Measurements from ENCODE around the gene KRTCAP2.
A peak's percentile ranks its signal among the peaks of the same experiment; 100 is the strongest.

Gene KRTCAP2

GRCh38 chr1:155186794-155187455, 13.8 kb upstream of the KRTCAP2 start:
- Histone ChIP-seq H2AK5ac (ENCODE audit: low read length) (no peak overlapping the region), H3K79me1 (ENCODE audit: low read length) (no peaks in the 10 kb centered on the region), H2AFZ (ENCODE audit: insufficient read depth, low read length, poor library complexity) (no peak overlapping the region), H3K4ac (ENCODE audit: low read depth, low read length) (no peak overlapping the region), H3K4me3 (ENCODE audit: low read depth, low read length) (no peak overlapping the region), H3K9me3 (ENCODE audit: insufficient read depth, low read depth, low read length) (no peaks in the 10 kb centered on the region), H3K27me3 (ENCODE audit: insufficient read depth, low read length) (no peaks in the 10 kb centered on the region), H3K14ac (ENCODE audit: low read length) (no peak overlapping the region), H3K4me2 (ENCODE audit: low read length) (no peak overlapping the region), H4K91ac (ENCODE audit: low read depth, low read length) (no peak overlapping the region), H2BK120ac (ENCODE audit: insufficient read depth, low read length, poor library complexity) (no peak overlapping the region), H3K36me3 (ENCODE audit: control insufficient read depth in 1 of 2, insufficient read depth in 2 of 2, low read length in 2 of 2) (no peaks in the 10 kb centered on the region), H4K12ac (ENCODE audit: low read depth, low read length) (no peak overlapping the region), H3K79me2 (ENCODE audit: control insufficient read depth, insufficient read depth, low read length, poor library complexity) (no peaks in the 10 kb centered on the region), H3K18ac (ENCODE audit: low read length) (no peak overlapping the region), H3K4me1 (ENCODE audit: control insufficient read depth in 1 of 2, insufficient read depth in 2 of 2, low read length in 2 of 2) (peaks cover 0 to 4% of the 10 kb centered on the region in 2 experiments), H3K23ac (ENCODE audit: low read length) (peak overlapping the region; percentile 75), H3K9ac (ENCODE audit: low read length) (no peak overlapping the region), H3K27ac (ENCODE audit: low read depth, low read length) (no peak overlapping the region), H2BK12ac (ENCODE audit: low read length) (no peak overlapping the region), H4K8ac (ENCODE audit: low read depth, low read length) (no peak overlapping the region), H2BK5ac (ENCODE audit: low read depth, low read length, poor library complexity) (no peak overlapping the region)
- no CpG with 5 or more reads among the region's 14 CpGs for WGBS (ENCODE audit: extremely low coverage, insufficient coverage, insufficient read length)
- DNase-seq = no peak

DNA sequence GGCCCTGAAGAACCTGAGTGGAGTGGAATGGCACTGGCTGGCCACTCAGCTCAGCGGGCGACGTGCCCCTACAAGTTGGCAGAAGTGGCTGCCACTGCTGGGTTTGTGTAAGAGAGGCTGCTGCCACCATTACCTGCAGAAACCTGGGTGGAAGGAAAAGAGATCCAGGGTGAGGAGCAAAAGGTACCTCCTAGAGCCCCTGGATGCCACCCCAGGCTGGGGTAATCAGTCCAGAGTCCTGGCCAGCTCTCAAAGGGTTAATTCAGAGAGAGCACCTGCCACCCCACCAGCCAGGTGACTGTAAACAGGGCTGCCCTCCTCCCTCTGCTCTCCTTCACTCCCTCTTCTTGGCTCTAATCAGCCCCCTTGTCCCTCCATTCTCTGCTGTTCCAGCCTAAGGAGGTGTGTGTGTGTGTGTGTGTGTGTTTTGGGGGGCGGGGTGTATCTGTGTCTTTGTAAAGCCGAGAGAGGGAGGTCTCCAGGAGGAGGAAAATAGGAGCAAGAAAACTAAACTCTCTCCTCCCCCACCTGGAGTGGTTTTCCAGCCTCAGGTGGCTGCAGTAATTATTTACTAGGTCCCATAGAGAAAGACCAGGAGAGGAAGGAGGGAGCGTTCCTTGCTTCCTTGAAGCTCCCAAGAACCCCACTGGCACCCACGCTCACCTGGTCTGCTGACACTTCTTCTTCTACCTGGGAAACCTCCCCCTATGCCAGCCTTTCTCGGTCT, 13.1 kb upstream of the KRTCAP2 start:
- Histone ChIP-seq H3K14ac (ENCODE audit: low read length) (no peak overlapping the region), H3K27ac (ENCODE audit: low read depth, low read length) (no peak overlapping the region), H3K4me1 (ENCODE audit: control insufficient read depth in 1 of 2, insufficient read depth in 2 of 2, low read length in 2 of 2) (peaks cover 0 to 4% of the 10 kb centered on the region in 2 experiments), H2BK5ac (ENCODE audit: low read depth, low read length, poor library complexity) (no peak overlapping the region), H3K9ac (ENCODE audit: low read length) (no peak overlapping the region), H3K27me3 (ENCODE audit: insufficient read depth, low read length) (no peaks in the 10 kb centered on the region), H2BK120ac (ENCODE audit: insufficient read depth, low read length, poor library complexity) (no peak overlapping the region), H4K91ac (ENCODE audit: low read depth, low read length) (no peak overlapping the region), H2BK12ac (ENCODE audit: low read length) (no peak overlapping the region), H3K18ac (ENCODE audit: low read length) (no peak overlapping the region), H4K12ac (ENCODE audit: low read depth, low read length) (no peak overlapping the region), H2AFZ (ENCODE audit: insufficient read depth, low read length, poor library complexity) (no peak overlapping the region), H3K4me2 (ENCODE audit: low read length) (no peak overlapping the region), H2AK5ac (ENCODE audit: low read length) (no peak overlapping the region), H3K23ac (ENCODE audit: low read length) (peak overlapping the region; percentile 75), H3K4ac (ENCODE audit: low read depth, low read length) (no peak overlapping the region), H3K4me3 (ENCODE audit: low read depth, low read length) (no peak overlapping the region), H3K36me3 (ENCODE audit: control insufficient read depth in 1 of 2, insufficient read depth in 2 of 2, low read length in 2 of 2) (no peaks in the 10 kb centered on the region), H3K79me2 (ENCODE audit: control insufficient read depth, insufficient read depth, low read length, poor library complexity) (no peaks in the 10 kb centered on the region), H4K8ac (ENCODE audit: low read depth, low read length) (no peak overlapping the region), H3K79me1 (ENCODE audit: low read length) (no peaks in the 10 kb centered on the region), H3K9me3 (ENCODE audit: insufficient read depth, low read depth, low read length) (no peaks in the 10 kb centered on the region)
- WGBS (ENCODE audit: extremely low coverage, insufficient coverage, insufficient read length) = no CpG with 5 or more reads among the region's 8 CpGs
- no peak for DNase-seq

- H3K4me3 ChIP-seq (ENCODE audit: low read depth, low read length) = no peak overlapping the region
- H3K27ac ChIP-seq (ENCODE audit: low read depth, low read length) = no peak overlapping the region
- no CpG with 5 or more reads among the region's 6 CpGs for WGBS (ENCODE audit: extremely low coverage, insufficient coverage, insufficient read length)
- H2AK5ac ChIP-seq (ENCODE audit: low read length) = no peak overlapping the region
- no peak overlapping the region for H3K4me2 ChIP-seq (ENCODE audit: low read length)
- no peak overlapping the region for H4K91ac ChIP-seq (ENCODE audit: low read depth, low read length)
- DNase-seq = peak in 1 of 2 donors; percentile 21
- no peak overlapping the region for H2BK12ac ChIP-seq (ENCODE audit: low read length)
- H2BK5ac ChIP-seq (ENCODE audit: low read depth, low read length, poor library complexity) = no peak overlapping the region
- H3K9ac ChIP-seq (ENCODE audit: low read length) = no peak overlapping the region
- no peak overlapping the region for H3K14ac ChIP-seq (ENCODE audit: low read length)
- H4K12ac ChIP-seq (ENCODE audit: low read depth, low read length) = no peak overlapping the region
- peaks cover 0 to 4% of the 10 kb centered on the region in 2 experiments for H3K4me1 ChIP-seq (ENCODE audit: control insufficient read depth in 1 of 2, insufficient read depth in 2 of 2, low read length in 2 of 2)
- no peak overlapping the region for H4K8ac ChIP-seq (ENCODE audit: low read depth, low read length)
- no peaks in the 10 kb centered on the region for H3K79me1 ChIP-seq (ENCODE audit: low read length)
- H3K4ac ChIP-seq (ENCODE audit: low read depth, low read length) = no peak overlapping the region
- H3K27me3 ChIP-seq (ENCODE audit: insufficient read depth, low read length) = no peaks in the 10 kb centered on the region
- no peaks in the 10 kb centered on the region for H3K9me3 ChIP-seq (ENCODE audit: insufficient read depth, low read depth, low read length)
- H3K36me3 ChIP-seq (ENCODE audit: control insufficient read depth in 1 of 2, insufficient read depth in 2 of 2, low read length in 2 of 2) = no peaks in the 10 kb centered on the region
- H3K79me2 ChIP-seq (ENCODE audit: control insufficient read depth, insufficient read depth, low read length, poor library complexity) = no peaks in the 10 kb centered on the region
- H3K23ac ChIP-seq (ENCODE audit: low read length) = no peak overlapping the region
- H2BK120ac ChIP-seq (ENCODE audit: insufficient read depth, low read length, poor library complexity) = no peak overlapping the region
- H3K18ac ChIP-seq (ENCODE audit: low read length) = no peak overlapping the region
- H2AFZ ChIP-seq (ENCODE audit: insufficient read depth, low read length, poor library complexity) = no peak overlapping the region
These were observed 12.6 kb upstream of the KRTCAP2 start for GRCh38 chr1:155185783-155186066.

- no peak overlapping the region for H2BK5ac ChIP-seq (ENCODE audit: low read depth, low read length, poor library complexity)
- no peak overlapping the region for H2BK12ac ChIP-seq (ENCODE audit: low read length)
- H4K12ac ChIP-seq (ENCODE audit: low read depth, low read length) = no peak overlapping the region
- H2AK5ac ChIP-seq (ENCODE audit: low read length) = no peak overlapping the region
- H3K18ac ChIP-seq (ENCODE audit: low read length) = no peak overlapping the region
- peaks cover 0 to 4% of the 10 kb centered on the region in 2 experiments for H3K4me1 ChIP-seq (ENCODE audit: control insufficient read depth in 1 of 2, insufficient read depth in 2 of 2, low read length in 2 of 2)
- no peak overlapping the region for H2BK120ac ChIP-seq (ENCODE audit: insufficient read depth, low read length, poor library complexity)
- no CpG with 5 or more reads among the region's 21 CpGs for WGBS (ENCODE audit: extremely low coverage, insufficient coverage, insufficient read length)
- DNase-seq = peak; percentile 92 to 93
- no peak overlapping the region for H3K14ac ChIP-seq (ENCODE audit: low read length)
- no peaks in the 10 kb centered on the region for H3K79me1 ChIP-seq (ENCODE audit: low read length)
- H3K79me2 ChIP-seq (ENCODE audit: control insufficient read depth, insufficient read depth, low read length, poor library complexity) = no peaks in the 10 kb centered on the region
- H3K9ac ChIP-seq (ENCODE audit: low read length) = no peak overlapping the region
- H3K4ac ChIP-seq (ENCODE audit: low read depth, low read length) = no peak overlapping the region
- no peak overlapping the region for H4K91ac ChIP-seq (ENCODE audit: low read depth, low read length)
- no peaks in the 10 kb centered on the region for H3K36me3 ChIP-seq (ENCODE audit: control insufficient read depth in 1 of 2, insufficient read depth in 2 of 2, low read length in 2 of 2)
- H3K27me3 ChIP-seq (ENCODE audit: insufficient read depth, low read length) = no peaks in the 10 kb centered on the region
- no peak overlapping the region for H3K27ac ChIP-seq (ENCODE audit: low read depth, low read length)
- no peaks in the 10 kb centered on the region for H3K9me3 ChIP-seq (ENCODE audit: insufficient read depth, low read depth, low read length)
- no peak overlapping the region for H3K4me3 ChIP-seq (ENCODE audit: low read depth, low read length)
- no peak overlapping the region for H4K8ac ChIP-seq (ENCODE audit: low read depth, low read length)
- H3K4me2 ChIP-seq (ENCODE audit: low read length) = no peak overlapping the region
- H2AFZ ChIP-seq (ENCODE audit: insufficient read depth, low read length, poor library complexity) = no peak overlapping the region
- H3K23ac ChIP-seq (ENCODE audit: low read length) = no peak overlapping the region
These were observed 12.0 kb upstream of the KRTCAP2 start for GRCh38 chr1:155184835-155185782.

Data from trophoblast cell (in vitro differentiated cells and primary cell).